ENCODE results near the gene RMND1. TPM values are rescaled to one million over a fixed set of nuclear protein-coding genes. Genes with fewer than 3 reads are reported as not detected.

RMND1 gene
- total RNA-seq, 1 experiment from 2014 or later = 27.0 TPM

GRCh38 chr6:151432651-151433050, 19.3 kb downstream of the RMND1 start:
- no peak for DNase-seq
- no CpG with 5 or more reads among the region's 4 CpGs for WGBS (ENCODE audit: extremely low coverage, insufficient read length, low lambda C conversion rate)
- no peak overlapping the region for H3T11ph ChIP-seq (ENCODE audit: low read length)
- H4K20me1 ChIP-seq (ENCODE audit: control insufficient read depth, insufficient read depth, insufficient read length) = no peaks in the 10 kb centered on the region
- H2BK15ac ChIP-seq (ENCODE audit: low read depth, low read length) = no peak overlapping the region
- no peak overlapping the region for H3K23ac ChIP-seq (ENCODE audit: insufficient read length, low read depth, low read length)
- H3K4ac ChIP-seq (ENCODE audit: low read depth, low read length) = no peak overlapping the region
- TF ChIP-seq CTCF (conservative IDR thresholded peaks at IDR 0.05) = no peak
- no peaks in the 10 kb centered on the region for H3K79me2 ChIP-seq (ENCODE audit: insufficient read depth, low read length)
- no peak overlapping the region for H3K56ac ChIP-seq (ENCODE audit: insufficient read length, low read depth, low read length)
- H3K18ac ChIP-seq (ENCODE audit: insufficient read length, low read depth, low read length) = no peak overlapping the region
- H4K91ac ChIP-seq (ENCODE audit: insufficient read length, low read depth, low read length) = no peak overlapping the region
- H3K4me1 Mint-ChIP-seq = 0 out of 4 replicates have a peak, but pooled peaks cover 0 to 3% of the 10 kb centered on the region in 2 experiments
- H3K27ac Mint-ChIP-seq = no peak overlapping the region; a peak in 1 of 7 replicates
- H3K4me3 Mint-ChIP-seq = no peak overlapping the region
- H3K23me2 ChIP-seq (ENCODE audit: insufficient read length, low read depth, low read length, poor library complexity, severe bottlenecking) = no peaks in the 10 kb centered on the region
- no peak overlapping the region for H2BK20ac ChIP-seq (ENCODE audit: low read depth, low read length, poor library complexity, severe bottlenecking)
- H2AFZ ChIP-seq (ENCODE audit: low read length) = no peak overlapping the region
- H4K8ac ChIP-seq (replicated peaks; ENCODE audit: insufficient read length, low read depth, low read length) = no peak overlapping the region
- H3K9me3 Mint-ChIP-seq = no peaks in the 10 kb centered on the region
- H3K4me1 ChIP-seq (ENCODE audit: insufficient read depth, low read length) = no peaks in the 10 kb centered on the region
- H3K27me3 ChIP-seq (ENCODE audit: insufficient read depth, low read length) = no peaks in the 10 kb centered on the region
- no peak overlapping the region for H3K4me2 ChIP-seq (ENCODE audit: insufficient read depth, insufficient read length, low read length)
- no peak overlapping the region for H4K5ac ChIP-seq (ENCODE audit: insufficient read length, low read depth, low read length)
- H2BK5ac ChIP-seq (ENCODE audit: insufficient read length, low read length) = no peak overlapping the region
- no peaks in the 10 kb centered on the region for H3K27me3 Mint-ChIP-seq (ENCODE audit: low read depth)
- H3K9ac ChIP-seq (ENCODE audit: extremely low read depth, insufficient read length, low read length) = no peak overlapping the region
- no peaks in the 10 kb centered on the region for H3K79me1 ChIP-seq (ENCODE audit: insufficient read depth, low read depth, low read length, poor library complexity, severe bottlenecking)
- no peak overlapping the region for H3K14ac ChIP-seq (ENCODE audit: insufficient read depth, low read length)
- H3K9me3 ChIP-seq (ENCODE audit: control insufficient read depth, low read depth, low read length) = no peaks in the 10 kb centered on the region
- H2BK12ac ChIP-seq (ENCODE audit: insufficient read length, low read depth, low read length) = no peak overlapping the region
- no peak overlapping the region for H3K27ac ChIP-seq (ENCODE audit: insufficient read length, low read depth, low read length)
- peaks cover 13 to 67% (median 40%) of the 10 kb centered on the region in 3 experiments for H3K36me3 Mint-ChIP-seq (ENCODE audit: insufficient read depth in 1 of 3, low read depth in 3 of 3)
- H2AK5ac ChIP-seq (ENCODE audit: insufficient read length, low read length) = no peak overlapping the region
- H2BK120ac ChIP-seq (ENCODE audit: low read depth, low read length, poor library complexity, severe bottlenecking) = no peak overlapping the region

All from H9 (cell line).